AG04450 (cell line): ENCODE measurements around the gene TSPAN14. TPM values are rescaled to one million over a fixed set of nuclear protein-coding genes. Genes with fewer than 3 reads are reported as not detected.

ENCODE experiments used
- CTCF ChIA-PET: fragments of 300-600, 350-600 bp; formaldehyde crosslinking; extraction: SDS; loops from one replicate; lab custom pipeline; 2022; ENCODE audit warnings: antibody characterized with exemption, inconsistent platforms; lab: Charles Lee
- POLR2A ChIA-PET: fragments of 350-600 bp; formaldehyde crosslinking; extraction: SDS; loops from one replicate; lab custom pipeline; 2021; ENCODE audit warnings: antibody characterized with exemption, inconsistent platforms; lab: Yijun Ruan, JAX
- DNase-seq: peaks from one replicate; pipeline ENCODE4 v3.0.0-alpha.2; 2011; ENCODE audit warnings: low read depth, low spot score
- H3K27ac ChIP-seq: one replicate; pipeline ENCODE4 v1.5.1; 2012; ENCODE audit warnings: low read depth, low read length, control low read depth
- H3K27me3 ChIP-seq: one replicate; pipeline ENCODE4 v1.6.0; 2012; ENCODE audit warnings: low read length; ENCODE audit not compliant: control insufficient read depth, insufficient read depth
- H3K4me3 ChIP-seq: 2 replicates; pipeline ENCODE4 v1.5.1; 2011; ENCODE audit warnings: mild to moderate bottlenecking, low read depth, low read length, control low read depth
- H3K9me3 ChIP-seq: 2 replicates; pipeline ENCODE4 v1.5.1; 2012; ENCODE audit warnings: low read length; ENCODE audit not compliant: control insufficient read depth, insufficient read depth
- polyA plus RNA-seq: library from polyadenylated mRNA; depleted of rRNA; stranded (reverse); fragments of >200 nt; gene quantifications from 2 replicates; pipeline ENCODE4 v1.2.3, GENCODE V29; 2011
- TF ChIP-seq, protein P1 (sequence below): IDR thresholded peaks from 2 replicates; pipeline ENCODE4 v1.5.1; 2011; ENCODE audit warnings: low read depth, low read length, control low read depth, inconsistent platforms

TSPAN14 gene
- polyA plus RNA-seq, 1 experiment, result 27.3 TPM

DNA sequence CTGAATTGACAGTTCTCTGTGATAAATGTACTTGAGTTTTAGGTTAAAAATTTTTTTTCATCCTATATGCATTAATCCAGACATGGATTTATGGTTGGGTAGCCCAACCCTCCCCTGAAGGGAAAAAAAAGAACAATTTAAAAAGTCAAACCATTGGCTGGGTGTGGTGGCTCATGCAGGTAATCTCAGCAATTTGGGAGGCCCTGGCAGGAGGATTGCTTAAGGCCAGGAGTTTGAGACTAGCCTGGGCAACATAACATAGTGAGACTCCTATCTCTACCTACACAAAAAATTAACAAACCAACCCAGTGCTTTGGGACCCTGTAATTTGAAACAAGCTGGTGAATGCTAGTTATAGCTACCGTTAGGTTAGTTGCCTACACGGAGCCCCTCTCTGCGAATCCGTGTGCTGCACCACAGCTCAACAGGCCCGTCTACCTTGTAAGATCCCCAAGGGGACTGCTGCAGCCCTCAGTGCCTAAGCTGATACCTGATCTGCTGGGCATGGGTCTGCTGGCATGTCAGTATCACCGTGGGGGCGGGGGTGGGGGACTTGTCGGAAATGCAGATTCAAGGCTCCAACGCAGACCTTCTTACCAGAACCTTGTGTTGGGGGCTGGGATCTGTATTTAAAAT is 32.8 kb downstream of the TSPAN14 start:
- TF ChIP-seq, protein P1, sequence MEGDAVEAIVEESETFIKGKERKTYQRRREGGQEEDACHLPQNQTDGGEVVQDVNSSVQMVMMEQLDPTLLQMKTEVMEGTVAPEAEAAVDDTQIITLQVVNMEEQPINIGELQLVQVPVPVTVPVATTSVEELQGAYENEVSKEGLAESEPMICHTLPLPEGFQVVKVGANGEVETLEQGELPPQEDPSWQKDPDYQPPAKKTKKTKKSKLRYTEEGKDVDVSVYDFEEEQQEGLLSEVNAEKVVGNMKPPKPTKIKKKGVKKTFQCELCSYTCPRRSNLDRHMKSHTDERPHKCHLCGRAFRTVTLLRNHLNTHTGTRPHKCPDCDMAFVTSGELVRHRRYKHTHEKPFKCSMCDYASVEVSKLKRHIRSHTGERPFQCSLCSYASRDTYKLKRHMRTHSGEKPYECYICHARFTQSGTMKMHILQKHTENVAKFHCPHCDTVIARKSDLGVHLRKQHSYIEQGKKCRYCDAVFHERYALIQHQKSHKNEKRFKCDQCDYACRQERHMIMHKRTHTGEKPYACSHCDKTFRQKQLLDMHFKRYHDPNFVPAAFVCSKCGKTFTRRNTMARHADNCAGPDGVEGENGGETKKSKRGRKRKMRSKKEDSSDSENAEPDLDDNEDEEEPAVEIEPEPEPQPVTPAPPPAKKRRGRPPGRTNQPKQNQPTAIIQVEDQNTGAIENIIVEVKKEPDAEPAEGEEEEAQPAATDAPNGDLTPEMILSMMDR, result no peak
- CTCF ChIA-PET, result interaction anchor here (1.4 to 2.0 kb wide), 2 partner anchors 19 kb away, joined by 6 to 10 read pairs; no protein-coding TSS in a partner anchor
- no peak for DNase-seq

DNA sequence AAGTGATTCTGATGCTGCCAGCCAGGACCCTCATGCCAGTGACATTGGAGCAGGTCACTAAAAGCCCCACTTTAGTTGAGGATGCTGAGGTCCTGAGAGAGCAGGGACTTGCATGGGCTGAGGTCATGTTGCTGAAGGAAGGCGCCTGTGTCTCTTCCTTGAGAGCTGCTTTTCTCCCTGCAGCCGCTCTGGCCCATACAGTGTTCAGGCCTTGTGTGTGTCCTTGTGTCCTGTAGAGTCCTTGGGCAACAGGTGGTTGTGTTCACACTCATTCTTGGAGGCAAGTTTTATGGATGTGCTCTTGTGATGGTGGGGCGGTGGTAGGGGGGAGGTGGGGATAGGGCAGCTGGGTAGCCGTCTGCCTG is 33.3 kb downstream of the TSPAN14 start:
- H3K27me3 ChIP-seq, result no peaks in the 10 kb centered on the region
- no peak for DNase-seq
- ChIA-PET CTCF (interaction anchor here (1.4 kb wide), 1 partner anchor 18 kb away, joined by 6 read pairs; no protein-coding TSS in a partner anchor), POLR2A (interaction anchor here (0.6 kb wide), 1 partner anchor 90 kb away, joined by 3 read pairs; no protein-coding TSS in a partner anchor)
- no peak overlapping the region for H3K4me3 ChIP-seq
- no peak overlapping the region for H3K27ac ChIP-seq
- TF ChIP-seq, protein P1, result no peak
- no peaks in the 10 kb centered on the region for H3K9me3 ChIP-seq

More for the DNA sequence above, 32.8 kb downstream of the TSPAN14 start:
- no peaks in the 10 kb centered on the region for H3K9me3 ChIP-seq
- no peak overlapping the region for H3K27ac ChIP-seq
- no peak overlapping the region for H3K4me3 ChIP-seq
- no peaks in the 10 kb centered on the region for H3K27me3 ChIP-seq
- POLR2A ChIA-PET, result interaction anchor here (0.6 kb wide), 1 partner anchor 90 kb away, joined by 3 read pairs; no protein-coding TSS in a partner anchor

DNA sequence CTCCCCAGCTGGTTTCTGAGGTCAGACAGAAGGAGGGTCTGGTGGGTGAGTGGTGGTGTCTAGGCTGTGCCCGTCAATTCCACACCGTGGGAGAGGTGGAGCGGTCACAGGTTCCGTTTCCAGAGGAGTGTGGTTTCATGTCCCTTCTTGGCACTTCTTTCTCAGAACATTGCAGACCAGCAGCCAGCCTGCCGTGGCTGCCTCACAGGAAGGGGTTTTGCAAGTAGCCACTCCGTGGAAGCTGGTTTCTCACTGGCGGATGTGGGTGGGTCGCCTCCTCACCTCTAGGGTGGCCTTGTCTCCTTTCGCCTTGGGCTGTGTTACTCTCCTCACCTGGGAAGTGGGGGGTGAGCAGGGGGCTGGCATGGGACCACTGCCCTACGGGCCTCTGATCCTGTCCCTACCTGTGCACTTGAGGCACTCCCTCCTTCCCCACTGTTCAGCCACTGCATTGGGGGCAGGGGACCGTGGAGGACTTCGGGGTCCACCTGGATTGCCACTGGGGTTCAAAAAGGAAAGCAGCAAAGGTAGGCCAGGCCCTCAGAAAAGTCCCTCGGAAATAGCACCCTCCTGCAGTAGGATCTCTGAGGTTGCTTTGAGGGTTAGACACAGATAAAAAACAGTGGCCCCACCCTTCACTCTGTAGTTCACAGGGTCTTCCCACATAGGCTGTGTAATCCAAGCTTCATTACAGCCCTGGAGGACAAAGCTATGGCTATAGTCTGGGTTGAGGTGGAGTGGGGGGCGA is 33.9 kb downstream of the TSPAN14 start:
- CTCF ChIA-PET, result interaction anchor here (1.4 to 1.5 kb wide), 2 partner anchors 18 kb away, joined by 6 to 9 read pairs; no protein-coding TSS in a partner anchor
- POLR2A ChIA-PET, result no interaction called here

DNA sequence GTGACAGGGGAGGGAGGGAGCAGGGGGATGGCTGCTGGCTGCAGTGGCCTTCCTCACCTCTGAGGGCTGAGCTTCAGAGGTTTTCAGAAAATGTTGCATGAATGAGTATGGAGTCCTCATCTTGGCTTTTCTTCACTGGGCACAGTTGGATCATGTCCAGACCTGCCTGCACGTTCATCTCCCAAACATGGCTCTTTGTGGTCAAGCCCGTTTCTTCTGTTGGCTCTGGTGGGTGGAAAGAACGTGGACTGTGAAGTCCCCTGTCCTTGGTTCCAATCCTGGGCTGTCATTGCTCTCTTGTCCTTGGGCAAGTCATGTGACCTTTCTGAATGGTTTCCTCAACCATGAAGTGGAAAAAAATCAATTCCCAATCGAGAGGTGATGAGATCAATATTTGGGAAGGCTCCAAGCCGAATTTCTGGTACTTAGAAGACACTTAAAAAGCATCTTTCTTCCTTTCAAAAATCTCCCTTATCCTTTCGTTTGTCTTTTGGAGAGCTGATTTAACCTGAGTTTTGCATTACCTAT is 34.5 kb downstream of the TSPAN14 start:
- POLR2A ChIA-PET, result no interaction called here
- Histone ChIP-seq H3K4me3 (no peak overlapping the region), H3K9me3 (no peaks in the 10 kb centered on the region), H3K27me3 (no peaks in the 10 kb centered on the region), H3K27ac (no peak overlapping the region)
- DNase-seq, result no peak
- TF ChIP-seq, protein P1, result no peak
- CTCF ChIA-PET, result interaction anchor here (1.5 kb wide), 1 partner anchor 17 kb away, joined by 9 read pairs; no protein-coding TSS in a partner anchor

More for the DNA sequence above, 33.9 kb downstream of the TSPAN14 start:
- no peaks in the 10 kb centered on the region for H3K27me3 ChIP-seq
- H3K27ac ChIP-seq, result no peak overlapping the region
- no peaks in the 10 kb centered on the region for H3K9me3 ChIP-seq
- H3K4me3 ChIP-seq, result no peak overlapping the region
- DNase-seq, result no peak
- TF ChIP-seq, protein P1, result no peak
